Measurements from ENCODE around the gene SAA1. TPM values are rescaled to one million over a fixed set of nuclear protein-coding genes. Genes with fewer than 3 reads are reported as not detected.

SAA1 gene
- total and polyA plus RNA-seq, 9 of the 15 experiments (the other 6 are each of a cell fraction or from before 2014, with no cell fraction given), result 6.3 TPM; not detected in 8

GRCh38 chr11:18310800-18311340 is 44.8 kb downstream of the SAA1 start (continued):
- TF ChIP-seq ZNF384 (IDR thresholded peaks at IDR 0.05; ENCODE audit: low read depth, low read length), result no peak
- TF ChIP-seq, protein P1, sequence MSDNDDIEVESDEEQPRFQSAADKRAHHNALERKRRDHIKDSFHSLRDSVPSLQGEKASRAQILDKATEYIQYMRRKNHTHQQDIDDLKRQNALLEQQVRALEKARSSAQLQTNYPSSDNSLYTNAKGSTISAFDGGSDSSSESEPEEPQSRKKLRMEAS (CRISPR knock-in tag; IDR thresholded peaks at IDR 0.05), result no peak
- TF ChIP-seq PTRF (tag; IDR thresholded peaks at IDR 0.05), result no peak
- no peak for TF ChIP-seq GABPB2 (CRISPR knock-in tag; conservative IDR thresholded peaks at IDR 0.05)
- TF ChIP-seq ZC3H4 (CRISPR knock-in tag; IDR thresholded peaks at IDR 0.05; ENCODE audit: borderline replicate concordance), result no peak

GRCh38 chr11:18312012-18312411 is 45.9 kb downstream of the SAA1 start:
- H3K36me3 ChIP-seq (ENCODE audit: control insufficient read depth, insufficient read depth, low read length), result peaks cover 68% of the 10 kb centered on the region
- H2AFZ ChIP-seq (ENCODE audit: low read depth, low read length), result no peak overlapping the region
- H3K4me1 ChIP-seq (replicated peaks in 1 of 2; ENCODE audit: control insufficient read depth in 2 of 2, insufficient read depth in 2 of 2, low read length in 2 of 2), result peaks cover 8 to 19% of the 10 kb centered on the region in 2 experiments; a peak in 3 of 5 replicates
- peaks cover 39% of the 10 kb centered on the region for H3K79me2 ChIP-seq (ENCODE audit: control insufficient read depth, insufficient read depth, low read length)
- CTCF ChIA-PET (ENCODE audit: low intra/inter-chr PET ratio), result no interaction called here
- H4K20me1 ChIP-seq (replicated peaks; ENCODE audit: control insufficient read depth, insufficient read depth, low read length), result no peaks in the 10 kb centered on the region
- H3K9me1 ChIP-seq (ENCODE audit: control insufficient read depth, insufficient read depth, low read length), result no peaks in the 10 kb centered on the region
- H3K9me3 ChIP-seq (replicated peaks; ENCODE audit: control insufficient read depth, insufficient read depth, low read depth, low read length), result no peaks in the 10 kb centered on the region
- in situ Hi-C loops (cut with MboI), result no loop called here
- DNase-seq (ENCODE audit: extremely low read depth in 1 of 4, low spot score in 3 of 4), result no peak
- H3K27me3 ChIP-seq (ENCODE audit: control insufficient read depth in 2 of 2, insufficient read depth in 2 of 2, low read length in 2 of 2), result no peaks in the 10 kb centered on the region
- no peak for ATAC-seq
- FAIRE-seq, result no peak
- H3K9ac ChIP-seq (ENCODE audit: insufficient read depth in 1 of 2, low read depth in 2 of 2, low read length in 2 of 2), result no peak overlapping the region
- intact Hi-C loops (cut with micrococcal nuclease), result no loop called here
- H3K4me2 ChIP-seq (ENCODE audit: insufficient read depth, low read length), result no peak overlapping the region
- WGBS (ENCODE audit: insufficient coverage, low coverage, missing lambda C conversion rate), result 76% methylated on average over 3 of the region's 3 CpGs
- no TSS peak for BruUV-seq (replicated peaks)
- H3K27ac ChIP-seq (ENCODE audit: extremely low read depth, low read depth, low read length), result no peak overlapping the region
- no peak overlapping the region for H3K4me3 ChIP-seq
- POLR2A ChIA-PET, result interaction anchor here (0.6 to 2.7 kb wide), 3 partner anchors 10 to 19 kb away, joined by 3 to 12 read pairs (median 3); partner anchors contain the start of genes GTF2H1 and HPS5
- TF ChIP-seq RBM22 (IDR thresholded peaks at IDR 0.05; ENCODE audit: low read depth, low read length, poor library complexity, severe bottlenecking) (no peak), HDAC6 (IDR thresholded peaks at IDR 0.05; ENCODE audit: low read depth, low read length) (no peak), ZNF592 (IDR thresholded peaks at IDR 0.05) (no peak), ZNF134 (CRISPR knock-in tag; conservative IDR thresholded peaks at IDR 0.05) (no peak), RB1 (IDR thresholded peaks at IDR 0.05; ENCODE audit: low read depth) (no peak)
- TF ChIP-seq, protein P2, sequence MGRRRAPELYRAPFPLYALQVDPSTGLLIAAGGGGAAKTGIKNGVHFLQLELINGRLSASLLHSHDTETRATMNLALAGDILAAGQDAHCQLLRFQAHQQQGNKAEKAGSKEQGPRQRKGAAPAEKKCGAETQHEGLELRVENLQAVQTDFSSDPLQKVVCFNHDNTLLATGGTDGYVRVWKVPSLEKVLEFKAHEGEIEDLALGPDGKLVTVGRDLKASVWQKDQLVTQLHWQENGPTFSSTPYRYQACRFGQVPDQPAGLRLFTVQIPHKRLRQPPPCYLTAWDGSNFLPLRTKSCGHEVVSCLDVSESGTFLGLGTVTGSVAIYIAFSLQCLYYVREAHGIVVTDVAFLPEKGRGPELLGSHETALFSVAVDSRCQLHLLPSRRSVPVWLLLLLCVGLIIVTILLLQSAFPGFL (CRISPR knock-in tag; IDR thresholded peaks at IDR 0.05), result no peak

Measured in K562 (cell line).